Chondrocyte (in vitro differentiated cells): Measurements from ENCODE around the gene COX7A2L. TPM values are rescaled to one million over a fixed set of nuclear protein-coding genes. Genes with fewer than 3 reads are reported as not detected.

ENCODE experiments used
- DNase-seq: peaks from one replicate; pipeline ENCODE4 v3.0.0; 2021; ENCODE audit warnings: mixed read lengths, low spot score
- H3K27ac Mint-ChIP-seq: one replicate; pipeline ENCODE4 v1.8.0; 2021; ENCODE audit warnings: mild to moderate bottlenecking, moderate library complexity, mixed read lengths; ENCODE audit not compliant: unreplicated experiment
- H3K27me3 Mint-ChIP-seq: 2 replicates; pipeline ENCODE4 v1.8.0; 2021; ENCODE audit warnings: low read depth, mixed read lengths
- H3K36me3 Mint-ChIP-seq: 2 replicates; pipeline ENCODE4 v1.8.0; 2021; ENCODE audit warnings: low read depth, mixed read lengths
- H3K4me1 Mint-ChIP-seq: 2 replicates; pipeline ENCODE4 v1.8.0; 2021; ENCODE audit warnings: low read depth, mild to moderate bottlenecking, mixed read lengths
- H3K4me3 Mint-ChIP-seq: one replicate; pipeline ENCODE4 v1.8.0; 2021; ENCODE audit warnings: mild to moderate bottlenecking, moderate library complexity, mixed read lengths; ENCODE audit not compliant: unreplicated experiment
- H3K9me3 Mint-ChIP-seq: 2 replicates; pipeline ENCODE4 v1.8.0; 2021; ENCODE audit warnings: low read depth, mixed read lengths
- CTCF ChIP-seq: fragments of 200-600 bp; sonication (generic); IDR thresholded peaks from 2 replicates; pipeline ENCODE4 v1.5.0; 2021; ENCODE audit warnings: antibody characterized with exemption, mild to moderate bottlenecking, moderate library complexity
- total RNA-seq: library from RNA; stranded (reverse); gene quantifications from 3 replicates; pipeline ENCODE4 v1.2.1, GENCODE V29; 2021

Gene COX7A2L
- total RNA-seq, 1 donor from 2014 or later = 105 TPM

- Mint-ChIP-seq H3K27me3 (no peaks in the 10 kb centered on the region), H3K9me3 (no peaks in the 10 kb centered on the region), H3K36me3 (peaks cover 24% of the 10 kb centered on the region), H3K4me1 (peaks cover 33% of the 10 kb centered on the region), H3K4me3 (no peak overlapping the region), H3K27ac (no peak overlapping the region)
- DNase-seq = no peak
- no peak for TF ChIP-seq CTCF
Observed at GRCh38 chr2:42329736-42330135, 31.3 kb downstream of the COX7A2L start.

- Mint-ChIP-seq H3K9me3 (no peaks in the 10 kb centered on the region), H3K4me1 (peaks cover 33% of the 10 kb centered on the region), H3K36me3 (peaks cover 24% of the 10 kb centered on the region), H3K27ac (no peak overlapping the region), H3K27me3 (no peaks in the 10 kb centered on the region), H3K4me3 (no peak overlapping the region)
- DNase-seq = no peak
- TF ChIP-seq CTCF = no peak
Observed at GRCh38 chr2:42328923-42329322, 32.1 kb downstream of the COX7A2L start.

- Mint-ChIP-seq H3K4me3 (no peak overlapping the region), H3K36me3 (peaks cover 18% of the 10 kb centered on the region), H3K27ac (no peak overlapping the region), H3K4me1 (peaks cover 33% of the 10 kb centered on the region), H3K27me3 (no peaks in the 10 kb centered on the region), H3K9me3 (no peaks in the 10 kb centered on the region)
- no peak for DNase-seq
- TF ChIP-seq CTCF = peak; percentile 87
Observed at GRCh38 chr2:42328148-42328833, 32.7 kb downstream of the COX7A2L start.

GRCh38 chr2:42327125-42327524 is 33.9 kb downstream of the COX7A2L start:
- peaks cover 31% of the 10 kb centered on the region for H3K4me1 Mint-ChIP-seq
- TF ChIP-seq CTCF = no peak
- H3K27me3 Mint-ChIP-seq = no peaks in the 10 kb centered on the region

GRCh38 chr2:42325609-42326008 is 35.4 kb downstream of the COX7A2L start:
- no peak for TF ChIP-seq CTCF
- Mint-ChIP-seq H3K36me3 (peaks cover 9% of the 10 kb centered on the region), H3K4me3 (no peak overlapping the region), H3K9me3 (no peaks in the 10 kb centered on the region), H3K4me1 (peaks cover 17% of the 10 kb centered on the region), H3K27me3 (no peaks in the 10 kb centered on the region), H3K27ac (no peak overlapping the region)
- DNase-seq = no peak

More at GRCh38 chr2:42327125-42327524, 33.9 kb downstream of the COX7A2L start:
- peaks cover 11% of the 10 kb centered on the region for H3K36me3 Mint-ChIP-seq
- peak overlapping the region; percentile 8 for H3K27ac Mint-ChIP-seq
- no peak overlapping the region for H3K4me3 Mint-ChIP-seq
- no peaks in the 10 kb centered on the region for H3K9me3 Mint-ChIP-seq
- DNase-seq = no peak
